ENCODE measurements around the gene ZNF319.

ZNF319 gene

GRCh38 chr16:57998486-57998885 lies 2.0 kb downstream of the ZNF319 start:
- TF ChIP-seq CTCF (IDR thresholded peaks at IDR 0.05; ENCODE audit: unreplicated experiment in 3 of 3), result no peak
- no peaks in the 10 kb centered on the region for H3K9me3 Mint-ChIP-seq
- peaks cover 13% of the 10 kb centered on the region for H3K4me1 Mint-ChIP-seq
- H3K27ac Mint-ChIP-seq, result no peak overlapping the region
- H3K36me3 Mint-ChIP-seq (ENCODE audit: low read depth), result peaks cover 18% of the 10 kb centered on the region
- no peaks in the 10 kb centered on the region for H3K27me3 Mint-ChIP-seq (ENCODE audit: low read depth)
- peak overlapping the region; percentile 78 to 91 (median 90) for H3K4me3 Mint-ChIP-seq

GRCh38 chr16:57997528-57998265 lies 2.8 kb downstream of the ZNF319 start:
- H3K4me1 Mint-ChIP-seq, result peaks cover 13% of the 10 kb centered on the region
- H3K36me3 Mint-ChIP-seq (ENCODE audit: low read depth), result peaks cover 18% of the 10 kb centered on the region
- no peaks in the 10 kb centered on the region for H3K27me3 Mint-ChIP-seq (ENCODE audit: low read depth)
- H3K4me3 Mint-ChIP-seq, result peak overlapping the region; percentile 60 to 81 (median 78)
- no peak overlapping the region for H3K27ac Mint-ChIP-seq
- TF ChIP-seq CTCF (IDR thresholded peaks at IDR 0.05; ENCODE audit: unreplicated experiment in 3 of 3), result no peak
- no peaks in the 10 kb centered on the region for H3K9me3 Mint-ChIP-seq

- no peaks in the 10 kb centered on the region for H3K27me3 Mint-ChIP-seq (ENCODE audit: low read depth)
- peaks cover 18% of the 10 kb centered on the region for H3K36me3 Mint-ChIP-seq (ENCODE audit: low read depth)
- no peaks in the 10 kb centered on the region for H3K9me3 Mint-ChIP-seq
- H3K4me1 Mint-ChIP-seq, result peaks cover 13% of the 10 kb centered on the region
- H3K4me3 Mint-ChIP-seq, result peak overlapping the region; percentile 60 to 68 (median 60)
- H3K27ac Mint-ChIP-seq, result no peak overlapping the region
- TF ChIP-seq CTCF (IDR thresholded peaks at IDR 0.05; ENCODE audit: unreplicated experiment in 3 of 3), result no peak
Observed at GRCh38 chr16:57997176-57997527, 3.3 kb downstream of the ZNF319 start.

- H3K4me1 Mint-ChIP-seq, result peaks cover 13% of the 10 kb centered on the region
- H3K4me3 Mint-ChIP-seq, result no peak overlapping the region
- no peak for TF ChIP-seq CTCF (IDR thresholded peaks at IDR 0.05; ENCODE audit: unreplicated experiment in 3 of 3)
- peaks cover 18% of the 10 kb centered on the region for H3K36me3 Mint-ChIP-seq (ENCODE audit: low read depth)
- H3K27ac Mint-ChIP-seq, result no peak overlapping the region
- no peaks in the 10 kb centered on the region for H3K9me3 Mint-ChIP-seq
- no peaks in the 10 kb centered on the region for H3K27me3 Mint-ChIP-seq (ENCODE audit: low read depth)
Observed at GRCh38 chr16:57996406-57997175, 3.9 kb downstream of the ZNF319 start.

- H3K27ac Mint-ChIP-seq, result no peak overlapping the region
- H3K36me3 Mint-ChIP-seq (ENCODE audit: low read depth), result peaks cover 18% of the 10 kb centered on the region
- H3K27me3 Mint-ChIP-seq (ENCODE audit: low read depth), result no peaks in the 10 kb centered on the region
- H3K4me1 Mint-ChIP-seq, result peaks cover 13% of the 10 kb centered on the region
- no peak overlapping the region for H3K4me3 Mint-ChIP-seq
- H3K9me3 Mint-ChIP-seq, result no peaks in the 10 kb centered on the region
- no peak for TF ChIP-seq CTCF (IDR thresholded peaks at IDR 0.05; ENCODE audit: unreplicated experiment in 3 of 3)
Observed at GRCh38 chr16:57995721-57996405, 4.6 kb downstream of the ZNF319 start.

Data from nephron (organoid).